Glutamatergic neuron (in vitro differentiated cells): ENCODE data around the gene PLEKHA5. TPM values are rescaled to one million over a fixed set of nuclear protein-coding genes. Genes with fewer than 3 reads are reported as not detected.
"Not testable (repeated sequence)": the region's sequence is repeated elsewhere in the genome, so short reads cannot be mapped to it uniquely, and the experiment has no call there.

Experiments
- DNase-seq: peaks from one replicate; pipeline ENCODE4 v3.0.0; 2022
- H3K27ac Mint-ChIP-seq: one replicate; pipeline ENCODE4 v1.8.0; 2020; ENCODE audit warnings: mild to moderate bottlenecking, mixed read lengths, inconsistent platforms; ENCODE audit not compliant: unreplicated experiment
- H3K27me3 Mint-ChIP-seq: one replicate; pipeline ENCODE4 v1.8.0; 2020; ENCODE audit warnings: mild to moderate bottlenecking, moderate library complexity, mixed read lengths, inconsistent platforms; ENCODE audit not compliant: unreplicated experiment
- H3K36me3 Mint-ChIP-seq: one replicate; pipeline ENCODE4 v1.8.0; 2020; ENCODE audit warnings: mild to moderate bottlenecking, mixed read lengths, inconsistent platforms; ENCODE audit not compliant: unreplicated experiment
- H3K4me1 Mint-ChIP-seq: one replicate; pipeline ENCODE4 v1.8.0; 2020; ENCODE audit warnings: mild to moderate bottlenecking, low read depth, mixed read lengths, inconsistent platforms; ENCODE audit not compliant: unreplicated experiment
- H3K4me3 Mint-ChIP-seq: one replicate; pipeline ENCODE4 v1.8.0; 2020; ENCODE audit warnings: mild to moderate bottlenecking, mixed read lengths, inconsistent platforms; ENCODE audit not compliant: unreplicated experiment
- H3K9me3 Mint-ChIP-seq: one replicate; pipeline ENCODE4 v1.8.0; 2020; ENCODE audit warnings: mild to moderate bottlenecking, moderate library complexity, mixed read lengths, inconsistent platforms; ENCODE audit not compliant: unreplicated experiment
- total RNA-seq: library from RNA; stranded (reverse); fragmentation: NEBNext Ultra II Directional; extraction: Animal tissue kit (Norgen Biotek cat#: 25700); gene quantifications from one replicate; pipeline ENCODE4 v1.2.1, GENCODE V29; 2021; ENCODE audit not compliant: unreplicated experiment
- TF ChIP-seq, protein P1 (sequence below): fragments of 200-600 bp; sonication (generic); IDR thresholded peaks from one replicate; pipeline ENCODE4 v1.5.0; 2021; ENCODE audit not compliant: partially characterized antibody, unreplicated experiment

Gene PLEKHA5
- total RNA-seq, 1 donor from 2014 or later: 314 TPM

DNA sequence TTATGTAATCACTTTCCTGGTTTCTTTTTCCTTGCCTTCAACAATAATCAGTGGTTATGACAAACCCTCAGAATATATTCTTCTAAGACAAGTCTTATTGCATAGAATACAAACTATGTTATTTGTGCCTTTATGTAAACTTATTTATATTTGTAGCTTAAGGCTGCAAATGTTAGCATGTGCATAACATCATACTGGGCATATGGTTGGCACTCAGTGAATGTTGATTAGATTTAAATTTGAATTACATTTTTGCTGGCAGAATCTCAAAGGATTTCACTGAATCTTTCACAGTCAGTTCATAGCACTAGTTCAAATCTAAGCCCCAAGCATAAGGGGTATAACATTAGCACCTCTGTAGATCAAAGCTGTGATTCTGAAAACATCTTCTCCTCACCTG is 196.6 kb downstream of the PLEKHA5 start:
- H3K27ac Mint-ChIP-seq: no peak overlapping the region
- H3K36me3 Mint-ChIP-seq: peaks cover 6% of the 10 kb centered on the region
- no peaks in the 10 kb centered on the region for H3K4me1 Mint-ChIP-seq
- no peak for DNase-seq
- TF ChIP-seq, protein P1, sequence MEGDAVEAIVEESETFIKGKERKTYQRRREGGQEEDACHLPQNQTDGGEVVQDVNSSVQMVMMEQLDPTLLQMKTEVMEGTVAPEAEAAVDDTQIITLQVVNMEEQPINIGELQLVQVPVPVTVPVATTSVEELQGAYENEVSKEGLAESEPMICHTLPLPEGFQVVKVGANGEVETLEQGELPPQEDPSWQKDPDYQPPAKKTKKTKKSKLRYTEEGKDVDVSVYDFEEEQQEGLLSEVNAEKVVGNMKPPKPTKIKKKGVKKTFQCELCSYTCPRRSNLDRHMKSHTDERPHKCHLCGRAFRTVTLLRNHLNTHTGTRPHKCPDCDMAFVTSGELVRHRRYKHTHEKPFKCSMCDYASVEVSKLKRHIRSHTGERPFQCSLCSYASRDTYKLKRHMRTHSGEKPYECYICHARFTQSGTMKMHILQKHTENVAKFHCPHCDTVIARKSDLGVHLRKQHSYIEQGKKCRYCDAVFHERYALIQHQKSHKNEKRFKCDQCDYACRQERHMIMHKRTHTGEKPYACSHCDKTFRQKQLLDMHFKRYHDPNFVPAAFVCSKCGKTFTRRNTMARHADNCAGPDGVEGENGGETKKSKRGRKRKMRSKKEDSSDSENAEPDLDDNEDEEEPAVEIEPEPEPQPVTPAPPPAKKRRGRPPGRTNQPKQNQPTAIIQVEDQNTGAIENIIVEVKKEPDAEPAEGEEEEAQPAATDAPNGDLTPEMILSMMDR: no peak
- H3K4me3 Mint-ChIP-seq: no peak overlapping the region
- peaks cover 2% of the 10 kb centered on the region for H3K27me3 Mint-ChIP-seq
- H3K9me3 Mint-ChIP-seq: no peaks in the 10 kb centered on the region

DNA sequence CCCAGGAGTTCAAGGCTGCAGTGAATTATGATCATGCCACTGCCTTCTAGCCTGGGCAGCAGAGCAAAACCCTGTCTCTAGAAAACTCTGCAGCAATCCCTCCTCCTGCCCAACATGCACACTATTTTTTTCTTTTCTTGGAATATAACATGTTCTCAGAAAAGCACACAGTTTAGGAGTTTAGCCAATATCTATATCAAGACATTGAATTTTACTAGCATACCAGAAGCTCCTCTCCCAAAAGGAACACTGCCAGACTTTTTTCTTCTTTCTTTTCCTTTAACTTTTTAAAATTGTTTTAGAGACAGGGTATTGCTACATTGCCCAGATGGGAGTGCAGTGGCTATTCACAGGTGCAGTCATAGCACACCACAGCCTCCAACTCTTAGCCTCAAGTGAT is 202.7 kb downstream of the PLEKHA5 start:
- TF ChIP-seq, protein P1: no peak
- no peak for DNase-seq
- Mint-ChIP-seq H3K4me3 (no peak overlapping the region), H3K9me3 (peaks cover 5% of the 10 kb centered on the region), H3K27me3 (peaks cover 4% of the 10 kb centered on the region), H3K27ac (no peak overlapping the region), H3K36me3 (no peaks in the 10 kb centered on the region), H3K4me1 (no peaks in the 10 kb centered on the region)

DNA sequence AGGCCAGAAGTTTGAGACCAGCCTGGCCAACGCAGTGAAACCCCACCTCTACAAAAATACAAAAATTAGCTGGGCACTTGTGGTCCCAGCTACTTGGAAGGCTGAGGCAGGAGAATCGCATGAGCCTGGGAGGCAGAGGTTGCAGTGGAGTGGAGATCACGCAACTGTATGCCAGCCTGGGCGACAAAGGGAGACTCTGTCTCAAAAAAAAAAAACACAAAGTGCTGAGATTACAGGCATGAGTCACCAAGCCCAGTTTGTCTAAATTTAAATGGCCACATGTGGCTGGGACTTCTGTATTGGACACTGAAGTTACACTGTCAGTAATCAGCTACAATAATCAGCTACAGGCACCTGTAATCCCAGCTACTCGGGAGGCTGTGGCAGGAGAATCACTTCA is 208.9 kb downstream of the PLEKHA5 start:
- peaks cover 2% of the 10 kb centered on the region for H3K4me1 Mint-ChIP-seq
- H3K9me3 Mint-ChIP-seq: peaks cover 8% of the 10 kb centered on the region
- peaks cover 6% of the 10 kb centered on the region for H3K27me3 Mint-ChIP-seq
- no peak overlapping the region for H3K27ac Mint-ChIP-seq
- no peak overlapping the region for H3K4me3 Mint-ChIP-seq
- peaks cover 6% of the 10 kb centered on the region for H3K36me3 Mint-ChIP-seq
- no peak for DNase-seq
- TF ChIP-seq, protein P1: no peak

DNA sequence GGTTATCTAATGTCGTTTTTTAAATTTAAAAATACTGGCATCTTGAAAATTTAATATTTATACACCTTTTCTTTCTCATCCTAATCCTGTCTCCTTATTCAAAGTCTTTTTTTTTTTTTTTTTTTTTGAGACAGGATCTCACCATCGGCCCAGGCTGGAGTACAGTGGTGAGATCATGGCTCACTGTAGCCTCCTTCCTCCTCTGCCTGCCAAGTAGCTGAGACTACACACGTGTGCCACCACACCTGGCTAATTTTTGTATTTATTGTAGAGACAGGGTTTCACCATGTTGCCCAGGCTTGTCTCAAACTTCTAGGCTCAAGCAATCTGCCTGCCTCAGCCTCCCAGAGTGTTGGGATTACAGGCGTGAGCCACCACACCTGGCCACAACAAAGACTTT is 221.3 kb downstream of the PLEKHA5 start:
- H3K4me1 Mint-ChIP-seq, H3K27ac Mint-ChIP-seq, H3K9me3 Mint-ChIP-seq, H3K4me3 Mint-ChIP-seq, H3K36me3 Mint-ChIP-seq, DNase-seq, H3K27me3 Mint-ChIP-seq: not testable (repeated sequence)

DNA sequence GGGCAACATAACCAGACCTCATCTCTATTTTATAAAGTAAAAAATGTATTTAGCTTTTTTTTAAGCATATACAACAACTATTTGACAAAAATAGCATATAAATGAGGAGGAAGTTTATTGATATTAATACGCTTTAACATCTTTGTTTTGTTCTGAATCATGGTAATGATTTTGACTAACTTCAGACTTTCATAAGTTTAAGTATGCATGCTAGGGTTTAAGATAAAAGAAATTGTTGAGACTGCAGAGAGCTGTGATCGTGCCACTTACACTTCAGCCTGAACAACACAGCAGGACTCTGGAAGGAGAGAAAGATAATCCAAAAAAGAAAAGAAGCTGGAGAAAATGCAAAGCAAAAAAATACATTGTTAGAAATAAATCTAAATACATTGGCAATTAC is 221.8 kb downstream of the PLEKHA5 start:
- Mint-ChIP-seq H3K4me3 (no peak overlapping the region), H3K4me1 (no peaks in the 10 kb centered on the region), H3K36me3 (no peaks in the 10 kb centered on the region), H3K9me3 (peaks cover 4% of the 10 kb centered on the region), H3K27me3 (peaks cover 2% of the 10 kb centered on the region), H3K27ac (peak overlapping the region; percentile 62)
- no peak for DNase-seq
- TF ChIP-seq, protein P1: no peak
